Astrocyte (in vitro differentiated cells and primary cell): Measurements from ENCODE around the gene GABRE.

Experiments
- CTCF ChIP-seq: IDR thresholded peaks from 2 replicates; pipeline ENCODE4 v1.5.1; 2011; ENCODE audit warnings: low read depth, mild to moderate bottlenecking, inconsistent platforms, low read length, moderate library complexity; ENCODE audit not compliant: insufficient read depth
- EZH2 ChIP-seq: IDR thresholded peaks from 2 replicates; pipeline ENCODE4 v1.6.1; 2012; ENCODE audit warnings: mild to moderate bottlenecking, low read length, inconsistent platforms; ENCODE audit not compliant: insufficient read depth

GRCh38 chrX:151977923-151978322 is 3.4 kb upstream of the GABRE start:
- TF ChIP-seq CTCF (no peak), EZH2 (no peak)
